Psoas muscle (tissue), 8 donors: ENCODE measurements around the gene ITGAV. TPM values are rescaled to one million over a fixed set of nuclear protein-coding genes. Genes with fewer than 3 reads are reported as not detected.
"Not testable (repeated sequence)": the region's sequence is repeated elsewhere in the genome, so short reads cannot be mapped to it uniquely, and the experiment has no call there.

Experiments used
- ATAC-seq, 4 donors: fragments of 200-7000 bp; cut with Tn5 transposase; one replicate each; pipeline ENCODE4 v1.9.1; 2020; ENCODE audit warnings: moderate library complexity in 3 of 4, mild to moderate bottlenecking in 2 of 4
- DNase-seq, 2 donors: peaks; one replicate each; pipeline ENCODE4 v3.0.0-alpha.2; 2020
- H3K27ac ChIP-seq: fragments of 200-600 bp; one replicate; pipeline ENCODE4 v1.8.0; 2022
- H3K27me3 ChIP-seq, 3 donors: fragments of 200-600 bp in 1 of 3; one replicate each; pipeline versions ENCODE4 v1.6.1 to v1.8.0; 2013 to 2022; ENCODE audit warnings: low read length in 2 of 3, mild to moderate bottlenecking in 2 of 3, moderate library complexity in 1 of 3; ENCODE audit not compliant: insufficient read depth in 3 of 3
- H3K36me3 ChIP-seq, 2 donors: fragments of 200-600 bp in 1 of 2; one replicate each; pipeline versions ENCODE4 v1.6.1 to v1.8.0; 2013 to 2022; ENCODE audit warnings: low read depth in 1 of 2, mild to moderate bottlenecking in 1 of 2, moderate library complexity in 1 of 2; ENCODE audit not compliant: insufficient read depth in 1 of 2
- H3K4me1 ChIP-seq: fragments of 200-600 bp; one replicate; pipeline ENCODE4 v1.8.0; 2022
- H3K4me3 ChIP-seq: fragments of 200-600 bp; one replicate; pipeline ENCODE4 v1.8.0; 2022; ENCODE audit warnings: mild to moderate bottlenecking
- H3K9me3 ChIP-seq: fragments of 200-600 bp; one replicate; pipeline ENCODE4 v1.8.0; 2022
- whole genome bisulfite sequencing, 3 donors: extraction: QIAGEN DNeasy Blood & Tissue Kit; methylation state at CpG; one replicate each; pipeline versions ENCODE4 v1.1.6 to v1.1.7; 2013; 5-methylcytosine and 5-hydroxymethylcytosine counted together
- intact Hi-C, 2 donors: fragments of 100-400 bp; cut with DNase I; formaldehyde crosslinking; loops; one replicate each; pipeline versions ENCODE4 v1.11.0 to v1.14.2; 2022
- polyA plus RNA-seq, 3 donors: library from polyadenylated mRNA; stranded (reverse); fragments of 200-250 nt; gene quantifications; one replicate each; pipeline ENCODE4 v1.2.3, GENCODE V29; 2013
- total RNA-seq, 4 donors: library from RNA; stranded (reverse); fragmentation: NEBNext Ultra II Directional in 2 of 4; extraction: Animal tissue kit (Norgen Biotek cat#: 25700) in 2 of 4; gene quantifications; one replicate each; pipeline versions ENCODE4 v1.2.1 to v1.2.4, GENCODE V29; 2021 to 2023
- TF ChIP-seq, protein P1 (sequence below): fragments of 200-600 bp; IDR thresholded peaks from one replicate; pipeline ENCODE4 v1.8.0; 2022; ENCODE audit warnings: antibody characterized with exemption
- donor health status: healthy with polysubstance abuse.
- donor health status: DM: no; HTN: no; CAD: no; lungs with moderate emphysema.
- donor health status: Bipolar disorder and iron deficiency.
- donor health status: healthy.
- donor health status: DM: yes; HTN: yes; CAD: no.
- donor health status: DM: no; HTN: no; CAD: no.
- donor health status: DM: no; HTN: no; CAD: no.
- donor health status: DM: yes; HTN: yes; CAD: no.

ITGAV gene
- total and polyA plus RNA-seq, 7 donors = 4.6 to 67.4 (median 28.2) TPM

DNA sequence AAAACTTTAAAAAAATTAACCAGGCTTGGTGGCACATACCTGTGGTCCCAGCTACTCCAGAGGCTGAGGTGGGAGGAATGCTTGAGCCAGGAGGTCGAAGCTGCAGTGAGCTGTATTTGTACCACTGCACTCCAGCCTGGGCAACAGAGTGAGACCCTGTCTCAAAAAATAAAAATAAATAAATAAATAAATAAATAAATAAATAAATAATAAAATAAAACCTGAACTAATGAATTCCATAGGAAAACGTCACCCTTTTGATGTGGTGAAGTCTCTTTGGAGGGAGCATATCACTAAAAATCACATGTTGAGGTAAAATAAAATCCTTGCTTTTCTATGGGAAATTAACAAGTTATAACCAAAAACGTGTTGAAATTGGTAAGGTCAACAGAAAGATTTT, 29.6 kb upstream of the ITGAV start:
- TF ChIP-seq, protein P1, sequence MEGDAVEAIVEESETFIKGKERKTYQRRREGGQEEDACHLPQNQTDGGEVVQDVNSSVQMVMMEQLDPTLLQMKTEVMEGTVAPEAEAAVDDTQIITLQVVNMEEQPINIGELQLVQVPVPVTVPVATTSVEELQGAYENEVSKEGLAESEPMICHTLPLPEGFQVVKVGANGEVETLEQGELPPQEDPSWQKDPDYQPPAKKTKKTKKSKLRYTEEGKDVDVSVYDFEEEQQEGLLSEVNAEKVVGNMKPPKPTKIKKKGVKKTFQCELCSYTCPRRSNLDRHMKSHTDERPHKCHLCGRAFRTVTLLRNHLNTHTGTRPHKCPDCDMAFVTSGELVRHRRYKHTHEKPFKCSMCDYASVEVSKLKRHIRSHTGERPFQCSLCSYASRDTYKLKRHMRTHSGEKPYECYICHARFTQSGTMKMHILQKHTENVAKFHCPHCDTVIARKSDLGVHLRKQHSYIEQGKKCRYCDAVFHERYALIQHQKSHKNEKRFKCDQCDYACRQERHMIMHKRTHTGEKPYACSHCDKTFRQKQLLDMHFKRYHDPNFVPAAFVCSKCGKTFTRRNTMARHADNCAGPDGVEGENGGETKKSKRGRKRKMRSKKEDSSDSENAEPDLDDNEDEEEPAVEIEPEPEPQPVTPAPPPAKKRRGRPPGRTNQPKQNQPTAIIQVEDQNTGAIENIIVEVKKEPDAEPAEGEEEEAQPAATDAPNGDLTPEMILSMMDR = no peak
- Histone ChIP-seq H3K4me1 (no peaks in the 10 kb centered on the region), H3K27ac (no peak overlapping the region), H3K36me3 (no peaks in the 10 kb centered on the region), H3K27me3 (no peaks in the 10 kb centered on the region), H3K9me3 (no peaks in the 10 kb centered on the region), H3K4me3 (no peak overlapping the region)
- intact Hi-C loops = no loop called here
- DNase-seq = no peak
- 54 to 66% (median 58%) methylated on average over 3 of the region's 3 CpGs for WGBS, 3 donors
- ATAC-seq = no peak

DNA sequence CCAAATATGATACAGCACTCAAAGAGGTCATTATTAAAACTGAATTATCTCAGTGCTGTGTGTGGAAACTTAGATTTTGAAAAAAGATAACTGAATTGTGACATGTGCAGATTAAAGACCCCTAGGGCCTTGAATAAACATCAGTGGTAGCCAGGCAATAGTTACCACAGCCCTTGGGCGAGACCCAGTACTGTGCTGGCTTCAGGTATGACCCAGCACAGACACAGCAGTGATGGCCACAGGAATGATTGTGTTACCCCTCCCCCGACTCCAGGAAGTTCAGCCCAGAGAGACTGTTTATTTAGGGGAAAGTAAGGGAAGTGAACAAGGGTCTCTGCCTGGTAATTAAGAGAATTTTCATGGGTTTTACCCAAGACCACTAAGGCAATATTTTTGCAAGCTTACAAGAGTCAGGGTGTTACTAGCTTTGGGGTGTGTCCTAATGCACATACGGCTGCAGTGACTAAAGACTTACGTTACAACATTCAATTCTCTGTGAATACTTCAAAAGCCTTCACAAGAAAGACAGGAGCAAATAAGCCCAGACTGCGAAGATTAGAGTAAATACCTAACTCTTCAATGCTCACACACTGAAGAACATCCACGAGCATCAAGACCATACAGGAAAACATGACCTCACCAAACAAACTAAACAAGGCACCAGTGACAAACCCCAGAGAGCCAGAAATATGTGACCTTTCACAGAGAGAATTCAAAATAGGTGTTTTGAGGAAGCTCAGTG, 28.2 kb upstream of the ITGAV start:
- Histone ChIP-seq H3K9me3 (no peaks in the 10 kb centered on the region), H3K4me3 (no peak overlapping the region), H3K36me3 (no peaks in the 10 kb centered on the region), H3K4me1 (no peaks in the 10 kb centered on the region), H3K27me3 (no peaks in the 10 kb centered on the region), H3K27ac (no peak overlapping the region)
- DNase-seq = no peak
- intact Hi-C loops = no loop called here
- 84 to 87% (median 85%) methylated on average over 6 of the region's 6 CpGs for WGBS, 3 donors
- TF ChIP-seq, protein P1 = no peak
- ATAC-seq = no peak

DNA sequence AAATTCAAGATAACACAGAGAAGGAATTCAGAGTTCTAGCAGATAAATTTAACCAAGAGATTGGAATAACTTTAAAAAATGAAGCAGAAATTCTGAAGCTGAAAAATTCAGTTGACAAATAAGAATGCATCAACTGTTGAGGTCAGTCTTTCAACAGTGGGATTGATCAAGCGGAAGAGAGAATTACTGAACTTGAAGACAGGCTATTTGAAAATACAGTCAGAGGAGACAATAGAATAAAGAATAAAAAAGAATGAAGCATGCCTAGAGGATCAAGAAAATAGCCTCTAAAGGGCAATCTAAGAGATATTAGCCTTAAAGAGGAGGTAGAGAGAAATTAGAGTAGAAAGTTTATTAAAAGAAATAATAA, 27.7 kb upstream of the ITGAV start:
- Histone ChIP-seq H3K9me3 (no peaks in the 10 kb centered on the region), H3K4me3 (no peak overlapping the region), H3K27ac (no peak overlapping the region), H3K27me3 (no peaks in the 10 kb centered on the region), H3K36me3 (no peaks in the 10 kb centered on the region), H3K4me1 (no peaks in the 10 kb centered on the region)
- no peak for ATAC-seq
- WGBS, 3 donors = 93 to 100% (median 97%) methylated on average over 1 of the region's 1 CpG
- intact Hi-C loops = no loop called here
- no peak for DNase-seq
- TF ChIP-seq, protein P1 = no peak

DNA sequence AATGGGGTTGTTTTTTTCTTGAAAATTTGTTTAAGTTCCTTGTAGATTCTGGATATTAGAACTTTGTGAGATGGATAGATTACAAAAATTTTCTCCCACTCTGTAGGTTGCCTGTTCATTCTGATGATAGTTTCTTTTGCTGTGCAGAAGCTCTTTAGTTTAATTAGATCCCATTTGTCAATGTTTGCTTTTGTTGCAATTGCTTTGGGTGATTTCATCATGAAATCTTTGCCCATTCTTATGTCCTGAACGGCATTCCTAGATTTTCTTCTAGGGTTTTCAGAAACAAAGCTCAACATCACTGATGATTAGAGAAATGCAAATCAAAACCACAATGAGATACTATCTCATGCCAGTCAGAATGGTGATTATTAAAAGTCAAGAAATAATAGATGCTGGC, 21.3 kb upstream of the ITGAV start:
- H3K4me1 ChIP-seq, H3K27ac ChIP-seq, ATAC-seq, H3K4me3 ChIP-seq, H3K27me3 ChIP-seq, DNase-seq, intact Hi-C loops, H3K36me3 ChIP-seq, H3K9me3 ChIP-seq: not testable (repeated sequence)
- 83 to 93% (median 87%) methylated on average over 1 of the region's 1 CpG for WGBS, 3 donors

DNA sequence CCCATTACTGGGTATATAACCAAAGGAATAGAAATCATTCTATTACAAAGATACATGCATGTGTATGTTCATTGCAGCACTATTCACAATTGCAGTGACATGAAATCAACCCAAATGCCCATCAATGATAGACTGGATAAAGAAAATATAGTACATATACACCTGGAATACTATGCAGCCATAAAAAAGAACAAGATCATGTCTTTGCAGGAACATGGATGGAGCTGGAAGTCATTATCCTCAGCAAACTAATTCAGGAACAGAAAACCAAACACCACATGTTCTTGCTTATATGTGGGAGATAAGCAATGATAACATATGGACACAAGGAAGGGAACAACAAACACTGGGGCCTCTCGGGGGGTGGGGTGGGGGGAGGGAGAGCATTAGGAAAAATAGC, 20.7 kb upstream of the ITGAV start:
- ATAC-seq, H3K27ac ChIP-seq, H3K27me3 ChIP-seq, H3K4me3 ChIP-seq, intact Hi-C loops, H3K9me3 ChIP-seq, DNase-seq, H3K4me1 ChIP-seq, H3K36me3 ChIP-seq: not testable (repeated sequence)
- WGBS, 3 donors = 92 to 100% (median 100%) methylated on average over 1 of the region's 1 CpG

DNA sequence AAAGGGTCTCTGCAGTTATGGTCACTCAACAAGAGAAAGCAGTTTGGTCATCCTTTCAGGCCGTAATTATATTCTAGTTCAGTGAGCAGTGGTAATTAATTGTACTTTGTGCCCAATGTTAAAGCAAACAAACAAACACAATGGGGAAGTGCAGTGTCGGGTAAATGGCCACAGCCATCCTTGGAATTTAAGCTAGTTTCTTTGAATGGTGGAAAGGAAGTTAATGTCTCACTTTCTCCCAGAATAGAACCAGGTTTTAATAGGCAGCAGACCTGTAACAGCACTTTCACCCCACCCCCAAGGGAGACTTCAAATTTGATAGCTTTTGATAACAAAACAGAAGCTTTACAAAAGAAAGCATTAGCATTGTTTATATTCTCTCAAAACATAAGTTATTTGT, 20.0 kb upstream of the ITGAV start:
- no peak for ATAC-seq

More for the DNA sequence above, 20.0 kb upstream of the ITGAV start:
- Histone ChIP-seq H3K27ac (no peak overlapping the region), H3K4me1 (no peaks in the 10 kb centered on the region), H3K9me3 (no peaks in the 10 kb centered on the region), H3K4me3 (no peak overlapping the region), H3K36me3 (no peaks in the 10 kb centered on the region), H3K27me3 (no peaks in the 10 kb centered on the region)
- no peak for DNase-seq
- intact Hi-C loops = no loop called here
- WGBS, 3 donors = 66 to 74% (median 68%) methylated on average over 2 of the region's 2 CpGs
- TF ChIP-seq, protein P1 = no peak
